ENCODE data around the gene RPL12.

GRCh38 chr9:127444283-127444920, 6.8 kb downstream of the RPL12 start:
- TF ChIP-seq CTCF (IDR thresholded peaks at IDR 0.05) = no peak
- no peak for TF ChIP-seq EP300 (IDR thresholded peaks at IDR 0.05; ENCODE audit: low read depth)
- TF ChIP-seq POLR2A (IDR thresholded peaks at IDR 0.05) = no peak
- no peak for TF ChIP-seq POLR2AphosphoS5 (IDR thresholded peaks at IDR 0.05)
